Astrocyte (in vitro differentiated cells and primary cell): ENCODE results near the gene RPP25. TPM values are rescaled to one million over a fixed set of nuclear protein-coding genes. Genes with fewer than 3 reads are reported as not detected.

ENCODE experiments used
- DNase-seq: peaks from one replicate; pipeline ENCODE4 v3.0.0-alpha.2; 2010; ENCODE audit warnings: low read depth
- FAIRE-seq: peaks from 2 replicates; lab custom pipeline; 2011; peaks lifted over from hg19 to GRCh38; lab: Jason Lieb, UNC
- H2AFZ ChIP-seq: 2 replicates; pipeline ENCODE4 v1.6.0; 2012; ENCODE audit warnings: low read depth, low read length, inconsistent platforms
- H3K27ac ChIP-seq: 2 replicates; pipeline ENCODE4 v1.5.1; 2011; ENCODE audit warnings: low read depth, low read length, inconsistent platforms
- H3K27me3 ChIP-seq: 2 replicates; pipeline ENCODE4 v1.6.0; 2011; ENCODE audit warnings: low read length, inconsistent platforms; ENCODE audit not compliant: insufficient read depth
- H3K36me3 ChIP-seq: 2 replicates; pipeline ENCODE4 v1.5.1; 2011; ENCODE audit warnings: low read length, inconsistent platforms; ENCODE audit not compliant: insufficient read depth
- H3K4me1 ChIP-seq: 2 replicates; pipeline ENCODE4 v1.5.1; 2011; ENCODE audit warnings: low read length, inconsistent platforms; ENCODE audit not compliant: insufficient read depth
- H3K4me2 ChIP-seq: 2 replicates; pipeline ENCODE4 v1.6.0; 2012; ENCODE audit warnings: low read length, inconsistent platforms
- H3K4me3 ChIP-seq: 2 replicates; pipeline ENCODE4 v1.5.1; 2011; ENCODE audit warnings: low read depth, mild to moderate bottlenecking, low read length, inconsistent platforms; ENCODE audit not compliant: insufficient read depth
- H3K79me2 ChIP-seq: 2 replicates; pipeline ENCODE4 v1.6.0; 2012; ENCODE audit warnings: mild to moderate bottlenecking, low read length, inconsistent platforms; ENCODE audit not compliant: insufficient read depth
- H3K9ac ChIP-seq: 2 replicates; pipeline ENCODE4 v1.6.0; 2012; ENCODE audit warnings: mild to moderate bottlenecking, low read length, inconsistent platforms
- H3K9me3 ChIP-seq: 2 replicates; pipeline ENCODE4 v1.5.1; 2012; ENCODE audit warnings: low read depth, mild to moderate bottlenecking, low read length, inconsistent platforms; ENCODE audit not compliant: insufficient read depth
- H4K20me1 ChIP-seq: 2 replicates; pipeline ENCODE4 v1.6.0; 2012; ENCODE audit warnings: low read length, inconsistent platforms; ENCODE audit not compliant: insufficient read depth
- H3K27ac Mint-ChIP-seq: one replicate; pipeline ENCODE4 v1.8.0; 2021; ENCODE audit warnings: mild to moderate bottlenecking, mixed read lengths; ENCODE audit not compliant: unreplicated experiment
- H3K27me3 Mint-ChIP-seq: one replicate; pipeline ENCODE4 v1.8.0; 2021; ENCODE audit warnings: low read depth, mixed read lengths; ENCODE audit not compliant: unreplicated experiment
- H3K36me3 Mint-ChIP-seq: one replicate; pipeline ENCODE4 v1.8.0; 2021; ENCODE audit warnings: low read depth, mixed read lengths; ENCODE audit not compliant: unreplicated experiment
- H3K4me1 Mint-ChIP-seq: one replicate; pipeline ENCODE4 v1.8.0; 2021; ENCODE audit warnings: low read depth, mixed read lengths; ENCODE audit not compliant: unreplicated experiment
- H3K4me3 Mint-ChIP-seq: one replicate; pipeline ENCODE4 v1.8.0; 2021; ENCODE audit warnings: mild to moderate bottlenecking, moderate library complexity, mixed read lengths; ENCODE audit not compliant: unreplicated experiment
- H3K9me3 Mint-ChIP-seq: one replicate; pipeline ENCODE4 v1.8.0; 2021; ENCODE audit warnings: mild to moderate bottlenecking, mixed read lengths; ENCODE audit not compliant: unreplicated experiment
- CTCF ChIP-seq: IDR thresholded peaks from 2 replicates; pipeline ENCODE4 v1.5.1; 2011; ENCODE audit warnings: low read depth, mild to moderate bottlenecking, inconsistent platforms, low read length, moderate library complexity; ENCODE audit not compliant: insufficient read depth
- EZH2 ChIP-seq: IDR thresholded peaks from 2 replicates; pipeline ENCODE4 v1.6.1; 2012; ENCODE audit warnings: mild to moderate bottlenecking, low read length, inconsistent platforms; ENCODE audit not compliant: insufficient read depth
- total RNA-seq: library from RNA; stranded (reverse); gene quantifications from 2 replicates; pipeline ENCODE4 v1.2.1, GENCODE V29; 2021

Gene RPP25
- total RNA-seq, 1 donor from 2014 or later, result 4.1 TPM

- Histone ChIP-seq H3K4me3 (no peak overlapping the region), H3K9ac (no peak overlapping the region), H3K4me2 (no peak overlapping the region), H4K20me1 (peaks cover 19% of the 10 kb centered on the region), H2AFZ (no peak overlapping the region), H3K9me3 (no peaks in the 10 kb centered on the region), H3K36me3 (peaks cover 21% of the 10 kb centered on the region), H3K4me1 (no peaks in the 10 kb centered on the region), H3K27me3 (no peaks in the 10 kb centered on the region), H3K79me2 (peaks cover 38% of the 10 kb centered on the region), H3K27ac (no peak overlapping the region)
- Mint-ChIP-seq H3K4me3 (no peak overlapping the region), H3K27ac (no peak overlapping the region), H3K4me1 (no peaks in the 10 kb centered on the region), H3K36me3 (no peaks in the 10 kb centered on the region), H3K27me3 (no peaks in the 10 kb centered on the region), H3K9me3 (no peaks in the 10 kb centered on the region)
- no peak for FAIRE-seq
- TF ChIP-seq CTCF (no peak), EZH2 (no peak)
- no peak for DNase-seq
Measured at GRCh38 chr15:74928771-74929198, 27.8 kb downstream of the RPP25 start.

GRCh38 chr15:74924525-74924924, 32.0 kb downstream of the RPP25 start:
- peaks cover 34% of the 10 kb centered on the region for H3K36me3 ChIP-seq
- Mint-ChIP-seq H3K27me3 (no peaks in the 10 kb centered on the region), H3K9me3 (no peaks in the 10 kb centered on the region), H3K27ac (no peak overlapping the region), H3K4me3 (no peak overlapping the region), H3K36me3 (peaks cover 4% of the 10 kb centered on the region), H3K4me1 (no peaks in the 10 kb centered on the region)
- no peak for FAIRE-seq
- H3K79me2 ChIP-seq, result peaks cover 11% of the 10 kb centered on the region
- no peak overlapping the region for H3K4me2 ChIP-seq
- no peak overlapping the region for H3K9ac ChIP-seq
- peaks cover 5% of the 10 kb centered on the region for H4K20me1 ChIP-seq
- no peaks in the 10 kb centered on the region for H3K27me3 ChIP-seq
- H3K9me3 ChIP-seq, result no peaks in the 10 kb centered on the region
- no peaks in the 10 kb centered on the region for H3K4me1 ChIP-seq
- DNase-seq, result no peak
- H3K4me3 ChIP-seq, result no peak overlapping the region
- TF ChIP-seq EZH2 (no peak), CTCF (no peak)
- H2AFZ ChIP-seq, result no peak overlapping the region
- no peak overlapping the region for H3K27ac ChIP-seq

GRCh38 chr15:74920456-74920855, 36.1 kb downstream of the RPP25 start:
- no peak for FAIRE-seq
- peaks cover 18% of the 10 kb centered on the region for H3K36me3 Mint-ChIP-seq

More at GRCh38 chr15:74920456-74920855, 36.1 kb downstream of the RPP25 start:
- Histone ChIP-seq H3K9ac (no peak overlapping the region), H3K9me3 (no peaks in the 10 kb centered on the region), H3K27ac (no peak overlapping the region), H3K4me1 (no peaks in the 10 kb centered on the region), H2AFZ (no peak overlapping the region), H4K20me1 (no peaks in the 10 kb centered on the region), H3K4me2 (no peak overlapping the region), H3K36me3 (peaks cover 28% of the 10 kb centered on the region), H3K27me3 (no peaks in the 10 kb centered on the region), H3K4me3 (no peak overlapping the region), H3K79me2 (no peaks in the 10 kb centered on the region)
- H3K9me3 Mint-ChIP-seq, result no peaks in the 10 kb centered on the region
- H3K4me3 Mint-ChIP-seq, result no peak overlapping the region
- H3K27me3 Mint-ChIP-seq, result no peaks in the 10 kb centered on the region
- TF ChIP-seq EZH2 (no peak), CTCF (no peak)
- peak overlapping the region; percentile 38 for H3K27ac Mint-ChIP-seq
- DNase-seq, result no peak
- H3K4me1 Mint-ChIP-seq, result no peaks in the 10 kb centered on the region
